ENCODE measurements around the gene SARS1.

SARS1 gene

GRCh38 chr1:109270623-109271317 lies 57.1 kb downstream of the SARS1 start:
- in situ Hi-C loops (cut with HindIII; ENCODE audit: low sequenced_read_pairs) = loop anchor here (5.0 to 10.0 kb wide), 2 partner anchors 132 to 224 kb away; partner anchors contain the start of gene CYB561D1

- in situ Hi-C loops (cut with HindIII; ENCODE audit: low sequenced_read_pairs) = loop anchor here (5.0 to 10.0 kb wide), 2 partner anchors 131 to 223 kb away; partner anchors contain the start of gene CYB561D1
These were observed 57.7 kb downstream of the SARS1 start for GRCh38 chr1:109271458-109271857.

GRCh38 chr1:109272021-109272799 lies 58.5 kb downstream of the SARS1 start:
- in situ Hi-C loops (cut with HindIII; ENCODE audit: low sequenced_read_pairs) = loop anchor here (5.0 to 10.0 kb wide), 2 partner anchors 130 to 223 kb away; partner anchors contain the start of gene CYB561D1

GRCh38 chr1:109272831-109273547 lies 59.3 kb downstream of the SARS1 start:
- in situ Hi-C loops (cut with HindIII; ENCODE audit: low sequenced_read_pairs) = loop anchor here (5.0 to 10.0 kb wide), 2 partner anchors 129 to 222 kb away; partner anchors contain the start of gene CYB561D1

GRCh38 chr1:109273570-109274288 lies 60.0 kb downstream of the SARS1 start:
- in situ Hi-C loops (cut with HindIII; ENCODE audit: low sequenced_read_pairs) = loop anchor here (5.0 to 10.0 kb wide), 2 partner anchors 129 to 221 kb away; partner anchors contain the start of gene CYB561D1

GRCh38 chr1:109274533-109275476 lies 61.1 kb downstream of the SARS1 start:
- in situ Hi-C loops (cut with HindIII; ENCODE audit: low sequenced_read_pairs) = loop anchor here (5.0 to 10.0 kb wide), 2 partner anchors 127 to 220 kb away; partner anchors contain the start of gene CYB561D1

- in situ Hi-C loops (cut with HindIII; ENCODE audit: low sequenced_read_pairs) = loop anchor here (10.0 kb wide), 1 partner anchor 219 kb away; the partner anchor contains the start of gene CYB561D1
These were observed 62.1 kb downstream of the SARS1 start for GRCh38 chr1:109275706-109276345.

- in situ Hi-C loops (cut with HindIII; ENCODE audit: low sequenced_read_pairs) = loop anchor here (10.0 kb wide), 1 partner anchor 217 kb away; the partner anchor contains the start of gene CYB561D1
These were observed 63.9 kb downstream of the SARS1 start for GRCh38 chr1:109277434-109278204.

- in situ Hi-C loops (cut with HindIII; ENCODE audit: low sequenced_read_pairs) = loop anchor here (10.0 kb wide), 1 partner anchor 215 kb away; the partner anchor contains the start of gene CYB561D1
These were observed 66.0 kb downstream of the SARS1 start for GRCh38 chr1:109279615-109280278.

GRCh38 chr1:109280862-109281261 lies 67.1 kb downstream of the SARS1 start:
- in situ Hi-C loops (cut with HindIII; ENCODE audit: low sequenced_read_pairs) = no loop called here

GRCh38 chr1:109281680-109282496 lies 68.2 kb downstream of the SARS1 start:
- in situ Hi-C loops (cut with HindIII; ENCODE audit: low sequenced_read_pairs) = no loop called here

- in situ Hi-C loops (cut with HindIII; ENCODE audit: low sequenced_read_pairs) = no loop called here
These were observed 68.8 kb downstream of the SARS1 start for GRCh38 chr1:109282497-109282951.

- in situ Hi-C loops (cut with HindIII; ENCODE audit: low sequenced_read_pairs) = no loop called here
These were observed 69.4 kb downstream of the SARS1 start, which contains the start of gene PSRC1 for GRCh38 chr1:109282952-109283747. TSS of gene PSRC1 (minus strand) at chr1:109283145.

GRCh38 chr1:109283748-109284600 lies 70.3 kb downstream of the SARS1 start:
- in situ Hi-C loops (cut with HindIII; ENCODE audit: low sequenced_read_pairs) = no loop called here
